Fibroblast of skin of abdomen (primary cell): ENCODE results near the gene TSC22D1.
A peak's percentile ranks its signal among the peaks of the same experiment; 100 is the strongest.

Experiments
- DNase-seq: peaks from one replicate; pipeline ENCODE4 v3.0.0-alpha.2; 2013

Gene TSC22D1

GRCh38 chr13:44425041-44425814 lies 150.9 kb downstream of the TSC22D1 start:
- DNase-seq, result no peak

DNA sequence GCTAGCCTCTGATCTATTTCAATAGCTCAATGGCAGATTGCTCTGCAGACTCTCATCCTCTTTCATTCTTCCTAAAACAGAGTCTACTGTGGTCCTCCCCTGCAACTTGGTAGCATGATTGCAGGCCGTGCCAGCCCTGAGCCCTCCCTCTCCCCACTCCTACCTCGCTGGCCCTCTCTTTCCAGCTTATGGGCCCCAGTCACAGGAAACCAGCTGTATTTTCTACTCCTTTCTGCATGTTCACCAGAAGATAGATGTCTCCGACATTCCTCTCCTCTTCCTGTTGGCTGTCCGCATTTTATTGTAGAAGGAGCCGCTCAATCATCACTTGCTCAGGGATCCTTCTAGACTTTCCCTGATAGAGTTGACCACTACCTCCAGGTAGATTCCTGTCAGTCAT lies 152.3 kb downstream of the TSC22D1 start:
- no peak for DNase-seq

GRCh38 chr13:44422755-44423643 lies 153.1 kb downstream of the TSC22D1 start:
- DNase-seq, result no peak

DNA sequence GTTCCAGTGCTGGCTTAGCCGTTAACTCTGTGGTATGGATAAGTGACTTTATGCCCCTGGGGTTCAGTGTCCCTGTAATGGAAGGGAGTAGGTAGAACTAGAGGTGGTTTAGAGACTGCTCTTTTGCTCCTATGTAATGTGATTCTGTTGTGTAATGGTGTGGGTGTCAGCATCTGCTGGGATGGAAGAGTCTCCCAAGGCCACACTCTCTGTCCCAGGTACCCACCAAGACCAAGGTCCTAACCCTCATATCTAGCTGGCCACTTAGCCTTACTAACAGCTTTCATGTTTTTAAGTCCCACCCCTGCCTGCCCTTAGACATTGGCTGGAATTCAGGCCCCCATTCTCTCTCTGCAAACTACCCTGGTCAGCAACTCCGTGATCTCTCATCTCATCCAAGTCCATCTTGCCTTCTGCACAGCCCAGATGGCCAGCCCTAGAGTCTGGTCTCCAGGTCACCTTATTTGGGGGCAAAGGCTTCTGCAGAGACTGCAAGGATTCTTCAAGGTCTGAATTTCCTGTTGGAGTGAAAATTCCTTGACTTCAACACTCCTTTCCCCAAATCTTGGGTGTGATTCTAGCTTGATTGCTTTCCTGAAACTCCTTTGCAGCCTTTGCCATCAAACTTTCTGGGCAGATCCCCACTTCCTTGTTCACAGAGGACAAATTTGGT lies 154.1 kb downstream of the TSC22D1 start:
- no peak for DNase-seq

GRCh38 chr13:44420376-44421220 lies 155.5 kb downstream of the TSC22D1 start:
- peak; percentile 54 for DNase-seq

GRCh38 chr13:44417876-44418275 lies 158.3 kb downstream of the TSC22D1 start:
- DNase-seq, result no peak

- DNase-seq, result no peak
Measured at GRCh38 chr13:44417446-44417845, 158.7 kb downstream of the TSC22D1 start.

GRCh38 chr13:44416744-44417143 lies 159.4 kb downstream of the TSC22D1 start:
- DNase-seq, result no peak

DNA sequence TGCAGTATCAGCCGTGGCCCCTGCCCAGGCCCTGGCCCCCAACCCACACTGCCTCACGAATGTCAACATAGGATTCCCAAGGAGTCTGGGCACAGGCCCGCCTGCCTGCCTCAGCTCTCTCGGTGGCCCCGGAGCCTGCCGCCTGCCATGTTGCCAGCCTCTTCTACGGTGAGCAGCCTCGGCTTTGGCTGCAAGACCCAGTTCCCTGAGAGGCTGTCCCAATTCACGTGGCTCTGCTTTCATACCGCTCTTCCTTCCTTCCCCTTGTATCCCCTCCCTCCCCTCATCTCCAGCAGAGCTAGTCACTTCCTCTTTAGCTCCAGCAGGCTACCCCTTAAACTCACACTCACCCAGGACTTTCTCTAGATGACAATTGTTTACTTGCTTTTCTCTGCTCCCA lies 159.8 kb downstream of the TSC22D1 start:
- DNase-seq, result no peak

- no peak for DNase-seq
Measured at GRCh38 chr13:44415815-44416214, 160.3 kb downstream of the TSC22D1 start.

GRCh38 chr13:44414716-44415115 lies 161.4 kb downstream of the TSC22D1 start:
- no peak for DNase-seq

DNA sequence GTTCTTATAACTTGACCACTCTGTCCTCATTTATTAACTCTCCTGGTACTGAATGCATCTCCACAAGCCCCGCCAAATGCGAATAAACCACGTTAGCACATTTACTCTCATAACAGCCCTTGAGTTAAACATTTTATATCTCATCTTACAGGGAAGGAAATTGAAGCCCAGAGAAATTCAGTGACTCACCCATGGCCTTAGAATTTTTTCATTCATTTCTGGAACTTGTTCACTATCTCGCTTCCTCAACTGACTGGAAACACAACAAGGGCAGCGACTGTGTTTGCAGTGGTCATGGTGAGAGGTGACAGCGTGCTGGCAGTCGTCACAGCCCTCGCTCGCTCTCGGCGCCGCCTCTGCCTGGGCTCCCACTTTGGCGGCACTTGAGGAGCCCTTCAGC lies 163.0 kb downstream of the TSC22D1 start:
- DNase-seq, result peak; percentile 28

- DNase-seq, result no peak
Measured at GRCh38 chr13:44412346-44412935, 163.7 kb downstream of the TSC22D1 start.

DNA sequence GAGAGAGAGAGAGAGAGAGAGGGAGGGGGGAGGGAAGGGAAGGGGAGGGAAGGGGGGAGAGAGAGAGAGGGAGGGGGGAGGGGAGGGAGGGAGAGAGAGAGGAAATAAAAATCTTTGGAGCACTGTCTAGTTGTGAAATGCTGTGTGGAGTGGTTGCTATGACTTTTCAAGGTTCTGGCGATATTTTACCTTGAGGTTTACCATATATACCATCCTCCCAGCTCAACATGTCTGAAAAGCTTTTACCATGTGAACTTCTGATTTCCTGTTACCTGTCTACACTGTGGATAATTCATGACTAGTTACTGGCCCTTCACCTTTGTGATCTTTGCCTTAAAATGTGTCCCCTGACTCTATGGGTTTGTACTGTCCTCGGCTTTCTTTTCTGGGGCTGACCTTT lies 164.3 kb downstream of the TSC22D1 start:
- no peak for DNase-seq

- no peak for DNase-seq
Measured at GRCh38 chr13:44410328-44410859, 165.7 kb downstream of the TSC22D1 start.

DNA sequence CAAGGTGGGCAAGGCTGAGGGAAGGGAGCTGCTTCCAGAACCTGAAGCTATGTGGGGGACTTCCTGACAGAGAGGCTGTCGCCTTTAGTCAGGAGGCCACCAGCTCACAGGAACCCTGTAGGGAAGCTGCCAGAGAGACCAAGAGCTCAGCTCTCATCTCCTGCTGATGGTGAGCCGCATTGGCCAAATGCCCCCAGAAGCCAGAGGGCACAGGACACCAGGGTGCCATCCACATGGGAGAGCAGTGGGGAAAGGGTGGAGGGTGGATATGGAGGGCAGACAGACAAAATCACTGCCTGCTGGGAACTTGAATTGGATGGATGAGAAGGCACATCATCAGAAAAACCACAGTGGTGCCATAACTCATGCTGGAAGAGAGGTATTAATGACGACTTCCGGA lies 166.5 kb downstream of the TSC22D1 start:
- DNase-seq, result no peak

GRCh38 chr13:44407891-44408290 lies 168.2 kb downstream of the TSC22D1 start:
- no peak for DNase-seq

DNA sequence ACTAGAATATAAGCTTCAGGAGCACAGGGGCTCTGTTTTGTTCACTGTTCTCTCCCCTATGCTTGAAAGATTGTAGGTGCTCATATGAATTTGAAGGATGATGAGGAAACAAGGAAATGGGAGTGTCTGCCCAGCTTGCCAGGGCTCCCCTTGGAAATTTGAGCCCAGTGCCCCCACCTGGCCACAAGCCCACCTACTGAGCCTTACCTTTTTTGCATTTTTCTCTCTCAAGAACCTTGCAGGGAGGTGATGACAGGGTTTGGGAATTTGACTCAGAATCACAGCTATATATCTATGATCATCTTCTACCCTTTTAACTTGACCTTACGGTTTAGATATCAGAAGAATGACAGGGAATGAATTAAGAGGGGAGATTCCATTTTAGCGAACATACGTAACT lies 168.8 kb downstream of the TSC22D1 start:
- no peak for DNase-seq

DNA sequence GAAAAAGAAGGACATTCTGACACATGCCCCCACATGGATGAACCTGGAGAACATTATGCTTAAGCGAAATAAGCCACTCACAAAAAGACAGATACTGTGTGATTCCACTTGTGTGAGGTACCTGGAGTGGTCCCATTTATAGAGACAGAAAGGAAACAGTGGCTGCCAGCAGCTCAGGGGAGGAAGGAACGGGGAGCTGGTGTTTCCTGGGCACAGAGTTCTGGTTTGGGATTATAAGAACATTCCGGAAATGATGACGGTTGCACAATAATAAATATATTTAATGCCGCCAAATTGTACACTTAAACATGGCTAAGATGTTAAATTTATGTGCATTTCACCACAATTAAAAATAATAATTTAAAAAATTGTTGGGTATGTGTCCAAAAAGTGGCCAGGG lies 169.5 kb downstream of the TSC22D1 start:
- DNase-seq, result no peak

- DNase-seq, result no peak
Measured at GRCh38 chr13:44404261-44405132, 171.6 kb downstream of the TSC22D1 start.
